ENCODE measurements around the gene PLCL1. TPM values are rescaled to one million over a fixed set of nuclear protein-coding genes. Genes with fewer than 3 reads are reported as not detected.

Gene PLCL1
- total and polyA plus RNA-seq, 2 experiments from 2014 or later: 0.80 to 2.3 TPM

- Histone ChIP-seq H3K9ac (no peak overlapping the region), H3K9me2 (ENCODE audit: insufficient read depth) (no peaks in the 10 kb centered on the region), H3K4me1 (ENCODE audit: insufficient read depth) (peaks cover 7% of the 10 kb centered on the region; the same call in 1 of the 2 replicates), H3K9me3 (ENCODE audit: low read depth) (no peaks in the 10 kb centered on the region), H3F3A (ENCODE audit: insufficient read depth) (peaks cover 17% of the 10 kb centered on the region; the same call in 1 of the 2 replicates), H4K20me1 (ENCODE audit: insufficient read depth) (no peaks in the 10 kb centered on the region), H3K4me2 (ENCODE audit: unreplicated experiment) (no peak overlapping the region), H2AFZ (no peak overlapping the region), H3K27me3 (replicated peaks; ENCODE audit: insufficient read depth) (no peaks in the 10 kb centered on the region), H3K79me2 (ENCODE audit: insufficient read depth) (no peaks in the 10 kb centered on the region), H3K27ac (no peak overlapping the region), H3K36me3 (ENCODE audit: low read depth) (no peaks in the 10 kb centered on the region), H3K4me3 (no peak overlapping the region)
- no peak for TF ChIP-seq EZH2 (IDR thresholded peaks at IDR 0.05; ENCODE audit: insufficient read depth, poor library complexity, severe bottlenecking)
- TF ChIP-seq EZH2phosphoT487 (IDR thresholded peaks at IDR 0.05; ENCODE audit: insufficient read depth, low read depth): no peak
- in situ Hi-C loops (cut with MboI): no loop called here
- no peak for DNase-seq
These were observed 35.5 kb downstream of the PLCL1 start for GRCh38 chr2:197839856-197840255.

GRCh38 chr2:197846128-197846527 is 41.7 kb downstream of the PLCL1 start:
- in situ Hi-C loops (cut with MboI): no loop called here
- Histone ChIP-seq H3K27me3 (replicated peaks; ENCODE audit: insufficient read depth) (no peaks in the 10 kb centered on the region), H3K36me3 (ENCODE audit: low read depth) (no peaks in the 10 kb centered on the region), H2AFZ (no peak overlapping the region), H3K4me3 (no peak overlapping the region), H3F3A (ENCODE audit: insufficient read depth) (no peaks in the 10 kb centered on the region), H3K79me2 (ENCODE audit: insufficient read depth) (no peaks in the 10 kb centered on the region), H3K27ac (no peak overlapping the region), H3K9me2 (ENCODE audit: insufficient read depth) (no peaks in the 10 kb centered on the region), H3K4me2 (ENCODE audit: unreplicated experiment) (no peak overlapping the region), H3K9me3 (ENCODE audit: low read depth) (no peaks in the 10 kb centered on the region), H4K20me1 (ENCODE audit: insufficient read depth) (no peaks in the 10 kb centered on the region), H3K9ac (no peak overlapping the region), H3K4me1 (ENCODE audit: insufficient read depth) (peaks cover 14% of the 10 kb centered on the region)
- TF ChIP-seq EZH2 (IDR thresholded peaks at IDR 0.05; ENCODE audit: insufficient read depth, poor library complexity, severe bottlenecking) (no peak), EZH2phosphoT487 (IDR thresholded peaks at IDR 0.05; ENCODE audit: insufficient read depth, low read depth) (no peak)
- 74 to 81% methylated on average over 2 of the region's 2 CpGs for WGBS, 2 experiments (ENCODE audit: low coverage in 1 of 2, low lambda C conversion rate in 2 of 2, missing lambda C conversion rate in 2 of 2)
- DNase-seq: no peak

GRCh38 chr2:197846777-197847176 is 42.4 kb downstream of the PLCL1 start:
- in situ Hi-C loops (cut with MboI): no loop called here
- Histone ChIP-seq H4K20me1 (ENCODE audit: insufficient read depth) (no peaks in the 10 kb centered on the region), H3K4me3 (no peak overlapping the region), H3K79me2 (ENCODE audit: insufficient read depth) (no peaks in the 10 kb centered on the region), H3K27ac (no peak overlapping the region), H3K9ac (no peak overlapping the region), H3K36me3 (ENCODE audit: low read depth) (no peaks in the 10 kb centered on the region), H2AFZ (no peak overlapping the region), H3K4me2 (ENCODE audit: unreplicated experiment) (peak overlapping the region; percentile 5), H3F3A (ENCODE audit: insufficient read depth) (no peaks in the 10 kb centered on the region), H3K9me3 (ENCODE audit: low read depth) (no peaks in the 10 kb centered on the region), H3K9me2 (ENCODE audit: insufficient read depth) (no peaks in the 10 kb centered on the region), H3K4me1 (ENCODE audit: insufficient read depth) (peaks cover 14% of the 10 kb centered on the region), H3K27me3 (replicated peaks; ENCODE audit: insufficient read depth) (no peaks in the 10 kb centered on the region)
- peak; percentile 37 for DNase-seq
- 63 to 65% methylated on average over 3 of the region's 3 CpGs for WGBS, 2 experiments (ENCODE audit: low coverage in 1 of 2, low lambda C conversion rate in 2 of 2, missing lambda C conversion rate in 2 of 2)
- TF ChIP-seq EZH2 (IDR thresholded peaks at IDR 0.05; ENCODE audit: insufficient read depth, poor library complexity, severe bottlenecking) (no peak), EZH2phosphoT487 (IDR thresholded peaks at IDR 0.05; ENCODE audit: insufficient read depth, low read depth) (no peak)

- no peaks in the 10 kb centered on the region for H3K9me2 ChIP-seq (ENCODE audit: insufficient read depth)
- no peaks in the 10 kb centered on the region for H3K9me3 ChIP-seq (ENCODE audit: low read depth)
- H3K4me2 ChIP-seq (ENCODE audit: unreplicated experiment): no peak overlapping the region
- no peak overlapping the region for H2AFZ ChIP-seq
- 76 to 79% methylated on average over 7 of the region's 7 CpGs for WGBS, 2 experiments (ENCODE audit: low coverage in 1 of 2, low lambda C conversion rate in 2 of 2, missing lambda C conversion rate in 2 of 2)
- no peaks in the 10 kb centered on the region for H4K20me1 ChIP-seq (ENCODE audit: insufficient read depth)
- H3K9ac ChIP-seq: no peak overlapping the region
- no peak overlapping the region for H3K4me3 ChIP-seq
- no peaks in the 10 kb centered on the region for H3K36me3 ChIP-seq (ENCODE audit: low read depth)
- no peaks in the 10 kb centered on the region for H3K27me3 ChIP-seq (replicated peaks; ENCODE audit: insufficient read depth)
- TF ChIP-seq EZH2 (IDR thresholded peaks at IDR 0.05; ENCODE audit: insufficient read depth, poor library complexity, severe bottlenecking) (no peak), EZH2phosphoT487 (IDR thresholded peaks at IDR 0.05; ENCODE audit: insufficient read depth, low read depth) (no peak)
- in situ Hi-C loops (cut with MboI): no loop called here
- H3K79me2 ChIP-seq (ENCODE audit: insufficient read depth): no peaks in the 10 kb centered on the region
- H3F3A ChIP-seq (ENCODE audit: insufficient read depth): no peaks in the 10 kb centered on the region
- no peak for DNase-seq
- H3K27ac ChIP-seq: no peak overlapping the region
- H3K4me1 ChIP-seq (ENCODE audit: insufficient read depth): peaks cover 14% of the 10 kb centered on the region
These were observed 43.4 kb downstream of the PLCL1 start for GRCh38 chr2:197847651-197848401.

Data from GM23248 (cell line).